Bronchial epithelial cell (primary cell): ENCODE results near the gene L3MBTL3. TPM values are rescaled to one million over a fixed set of nuclear protein-coding genes. Genes with fewer than 3 reads are reported as not detected.

ENCODE experiments used
- DNase-seq: peaks from one replicate; pipeline ENCODE4 v3.0.0-alpha.2; 2010; ENCODE audit warnings: low read depth
- FAIRE-seq: peaks from 2 replicates; lab custom pipeline; 2011; peaks lifted over from hg19 to GRCh38; lab: Jason Lieb, UNC
- H3K27me3 ChIP-seq: 2 replicates; pipeline ENCODE4 v1.5.1; 2011; ENCODE audit warnings: low read length; ENCODE audit not compliant: control insufficient read depth, insufficient read depth
- H3K36me3 ChIP-seq: 2 replicates; pipeline ENCODE4 v1.5.1; 2011; ENCODE audit warnings: low read length; ENCODE audit not compliant: control insufficient read depth, insufficient read depth
- H3K4me3 ChIP-seq: 2 replicates; pipeline ENCODE4 v1.5.1; 2011; ENCODE audit warnings: mild to moderate bottlenecking, low read depth, low read length, control low read depth
- total RNA-seq: library from RNA; depleted of rRNA; stranded (reverse); fragments of >200 nt; gene quantifications from 2 replicates; pipeline ENCODE4 v1.2.1, GENCODE V29; 2014
- TF ChIP-seq, protein P1 (sequence below): IDR thresholded peaks from 2 replicates; pipeline ENCODE4 v1.5.1; 2011; ENCODE audit warnings: mild to moderate bottlenecking, moderate library complexity, low read length, control low read depth, inconsistent platforms; ENCODE audit not compliant: insufficient read depth, severe bottlenecking

Gene L3MBTL3
- total RNA-seq, 1 donor from 2014 or later: 12.1 TPM

DNA sequence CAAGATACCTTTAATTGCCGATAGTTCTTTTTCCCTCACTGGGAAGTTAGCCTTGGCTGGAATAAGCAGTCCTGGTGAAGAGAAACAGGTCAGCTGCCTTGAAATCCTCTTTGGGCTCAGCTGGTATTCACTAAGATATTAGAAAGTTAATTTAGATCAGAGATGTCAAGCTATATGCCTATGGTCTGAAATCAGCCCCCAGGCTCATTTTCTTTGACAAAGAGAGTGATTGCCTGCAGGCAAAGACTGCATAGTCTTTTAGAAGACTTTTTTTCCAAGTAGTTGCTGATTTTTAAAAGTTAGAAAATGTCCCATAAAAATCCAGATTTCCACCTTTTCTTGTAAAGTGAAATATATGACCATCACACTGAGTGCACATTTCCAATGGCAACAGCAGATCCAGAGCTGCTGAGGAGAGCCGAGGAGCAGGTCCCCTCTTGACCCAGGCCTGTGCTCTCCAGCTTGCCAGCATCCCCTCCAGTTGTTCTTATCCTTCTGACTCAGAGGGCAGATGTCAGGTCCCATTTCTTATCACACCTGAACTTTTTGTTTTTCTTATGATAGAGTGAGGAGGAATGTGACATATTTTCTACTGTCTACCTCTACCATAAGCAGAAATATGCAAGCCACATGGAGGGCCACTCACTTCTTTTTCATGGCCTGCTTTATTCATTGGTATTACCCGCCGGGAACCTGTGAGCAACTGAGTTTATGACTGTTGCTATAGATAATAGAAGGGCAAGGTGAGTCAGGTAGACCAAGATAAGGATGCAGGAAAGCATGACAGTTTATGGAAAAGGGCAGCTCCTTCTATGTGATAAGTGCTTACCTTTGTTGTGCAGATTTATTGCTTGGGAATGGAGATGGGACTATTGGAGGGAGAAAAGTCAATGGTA lies 17.6 kb upstream of the L3MBTL3 start:
- H3K27me3 ChIP-seq: no peaks in the 10 kb centered on the region
- DNase-seq: peak; percentile 21
- no peak for FAIRE-seq
- no peak overlapping the region for H3K4me3 ChIP-seq
- H3K36me3 ChIP-seq: no peaks in the 10 kb centered on the region
- TF ChIP-seq, protein P1, sequence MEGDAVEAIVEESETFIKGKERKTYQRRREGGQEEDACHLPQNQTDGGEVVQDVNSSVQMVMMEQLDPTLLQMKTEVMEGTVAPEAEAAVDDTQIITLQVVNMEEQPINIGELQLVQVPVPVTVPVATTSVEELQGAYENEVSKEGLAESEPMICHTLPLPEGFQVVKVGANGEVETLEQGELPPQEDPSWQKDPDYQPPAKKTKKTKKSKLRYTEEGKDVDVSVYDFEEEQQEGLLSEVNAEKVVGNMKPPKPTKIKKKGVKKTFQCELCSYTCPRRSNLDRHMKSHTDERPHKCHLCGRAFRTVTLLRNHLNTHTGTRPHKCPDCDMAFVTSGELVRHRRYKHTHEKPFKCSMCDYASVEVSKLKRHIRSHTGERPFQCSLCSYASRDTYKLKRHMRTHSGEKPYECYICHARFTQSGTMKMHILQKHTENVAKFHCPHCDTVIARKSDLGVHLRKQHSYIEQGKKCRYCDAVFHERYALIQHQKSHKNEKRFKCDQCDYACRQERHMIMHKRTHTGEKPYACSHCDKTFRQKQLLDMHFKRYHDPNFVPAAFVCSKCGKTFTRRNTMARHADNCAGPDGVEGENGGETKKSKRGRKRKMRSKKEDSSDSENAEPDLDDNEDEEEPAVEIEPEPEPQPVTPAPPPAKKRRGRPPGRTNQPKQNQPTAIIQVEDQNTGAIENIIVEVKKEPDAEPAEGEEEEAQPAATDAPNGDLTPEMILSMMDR: no peak

DNA sequence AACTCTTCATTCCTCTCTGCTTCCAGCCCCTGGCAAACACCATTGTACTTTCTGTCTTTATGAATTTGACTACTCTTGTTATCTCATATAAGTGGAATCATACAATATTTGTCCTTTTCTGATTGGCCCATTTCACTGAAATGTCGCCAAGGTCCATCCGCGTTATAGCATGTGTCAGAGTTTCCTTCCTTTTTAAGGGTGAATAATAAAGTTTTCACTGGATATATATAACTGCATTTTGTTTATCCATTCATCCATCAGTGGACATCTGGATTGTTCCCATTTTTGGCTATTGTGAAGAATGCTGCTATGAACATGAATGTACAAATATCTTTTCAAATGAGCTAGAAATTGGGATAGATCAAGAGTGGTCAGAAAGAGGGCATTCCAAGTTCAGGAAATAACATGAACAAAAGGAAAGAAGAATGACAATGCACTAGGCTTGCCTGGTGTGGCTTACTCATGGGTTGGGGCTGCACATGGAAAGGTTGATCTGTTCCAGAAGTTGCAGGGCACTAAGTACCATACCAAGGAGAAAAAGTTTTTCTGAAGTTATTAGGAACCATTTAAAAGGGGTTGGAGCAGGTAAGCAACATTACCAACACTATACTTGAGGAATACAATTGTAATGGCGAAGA lies 10.0 kb upstream of the L3MBTL3 start:
- no peak for FAIRE-seq
- TF ChIP-seq, protein P1: no peak
- H3K27me3 ChIP-seq: no peaks in the 10 kb centered on the region
- no peak overlapping the region for H3K4me3 ChIP-seq
- DNase-seq: no peak
- no peaks in the 10 kb centered on the region for H3K36me3 ChIP-seq

DNA sequence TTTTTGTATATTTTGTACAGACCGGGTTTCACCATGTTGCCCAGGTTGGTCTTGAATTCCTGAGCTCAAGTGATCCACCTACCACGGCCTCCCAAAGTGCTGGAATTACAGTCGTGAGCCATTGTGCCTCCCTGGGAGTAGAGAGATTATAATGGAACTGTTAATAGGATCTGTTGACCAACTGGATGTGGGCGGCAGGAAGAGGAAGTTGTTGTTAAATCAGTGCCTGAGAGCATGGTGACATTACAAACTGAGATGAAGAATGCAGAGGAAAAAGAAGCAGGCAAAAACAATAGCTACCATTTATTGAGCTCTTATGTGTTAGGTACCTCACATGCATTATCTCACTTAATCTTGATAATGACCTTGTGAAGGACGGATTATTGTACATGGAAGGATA lies 9.2 kb upstream of the L3MBTL3 start:
- no peaks in the 10 kb centered on the region for H3K36me3 ChIP-seq
- H3K4me3 ChIP-seq: no peak overlapping the region
- TF ChIP-seq, protein P1: no peak
- no peak for FAIRE-seq
- DNase-seq: no peak
- no peaks in the 10 kb centered on the region for H3K27me3 ChIP-seq

DNA sequence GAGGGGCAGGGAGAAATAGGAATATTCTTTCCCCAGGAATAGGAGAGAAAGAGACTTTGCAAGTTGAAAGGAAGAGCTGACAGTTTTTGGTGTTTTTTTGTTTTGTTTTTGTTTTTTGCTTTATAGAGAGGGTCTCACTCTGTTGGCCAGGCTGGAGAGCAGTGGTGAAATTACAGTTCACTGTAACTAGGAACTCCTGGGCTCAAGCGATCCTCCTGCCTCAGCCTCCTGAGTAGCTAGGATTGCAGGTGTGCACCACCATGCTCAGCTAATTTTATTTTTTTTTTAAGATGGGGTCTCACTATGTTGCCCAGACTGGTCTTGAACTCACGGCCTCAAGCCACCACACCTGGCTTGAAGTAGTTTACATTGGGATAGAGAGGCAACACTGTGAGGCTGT lies 8.0 kb upstream of the L3MBTL3 start:
- TF ChIP-seq, protein P1: no peak
- FAIRE-seq (no peak), DNase-seq (no peak)
- Histone ChIP-seq H3K27me3 (no peaks in the 10 kb centered on the region), H3K36me3 (no peaks in the 10 kb centered on the region), H3K4me3 (no peak overlapping the region)

DNA sequence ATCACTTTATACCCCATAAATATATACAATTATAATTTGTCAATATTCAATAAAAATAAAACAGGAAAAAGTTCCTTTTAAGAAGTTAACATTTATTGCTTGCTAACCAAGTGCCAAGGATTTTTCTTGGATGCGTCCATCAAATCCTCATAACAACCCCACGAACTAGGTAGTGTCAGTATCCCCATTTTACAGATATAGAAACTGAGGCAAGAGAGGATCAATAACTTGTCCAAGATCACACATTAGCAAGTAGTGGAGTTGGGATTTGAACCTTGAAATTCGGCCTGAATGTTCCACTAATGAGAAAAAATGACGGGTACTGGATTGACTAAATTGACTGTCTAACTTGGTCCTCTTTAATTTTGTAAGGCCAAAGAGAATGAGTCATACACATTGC lies 5.7 kb upstream of the L3MBTL3 start:
- TF ChIP-seq, protein P1: no peak
- DNase-seq (no peak), FAIRE-seq (no peak)
- Histone ChIP-seq H3K4me3 (no peak overlapping the region), H3K36me3 (no peaks in the 10 kb centered on the region), H3K27me3 (no peaks in the 10 kb centered on the region)
